NCI-H128 (cell line): ENCODE measurements around the gene EHD4.

Experiments used
- DNase-seq: peaks from one replicate; lab custom pipeline; 2025; ENCODE audit not compliant: unreplicated experiment; lab: John Stamatoyannopoulos, UW

Gene EHD4

DNA sequence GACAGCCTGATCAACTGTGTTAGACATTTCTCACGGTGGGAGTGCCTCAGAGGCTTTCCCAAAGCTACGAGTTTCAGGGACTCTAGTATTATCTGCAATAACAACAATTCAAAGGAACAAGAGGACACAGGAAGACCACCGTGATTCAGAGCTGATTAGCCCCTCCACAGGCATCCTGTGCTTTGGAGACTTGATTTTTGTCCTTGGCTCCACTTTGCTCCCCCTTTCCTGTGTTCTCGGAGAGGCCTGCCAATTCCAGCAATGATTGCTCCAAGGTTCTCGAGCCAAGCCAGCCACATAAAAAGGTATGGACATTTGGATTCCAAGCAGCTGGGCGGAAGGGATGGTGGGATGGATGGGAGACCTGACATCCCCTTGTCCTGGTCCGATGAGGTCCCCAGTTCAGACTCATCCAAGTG, 14.3 kb downstream of the EHD4 start:
- DNase-seq: no peak

DNA sequence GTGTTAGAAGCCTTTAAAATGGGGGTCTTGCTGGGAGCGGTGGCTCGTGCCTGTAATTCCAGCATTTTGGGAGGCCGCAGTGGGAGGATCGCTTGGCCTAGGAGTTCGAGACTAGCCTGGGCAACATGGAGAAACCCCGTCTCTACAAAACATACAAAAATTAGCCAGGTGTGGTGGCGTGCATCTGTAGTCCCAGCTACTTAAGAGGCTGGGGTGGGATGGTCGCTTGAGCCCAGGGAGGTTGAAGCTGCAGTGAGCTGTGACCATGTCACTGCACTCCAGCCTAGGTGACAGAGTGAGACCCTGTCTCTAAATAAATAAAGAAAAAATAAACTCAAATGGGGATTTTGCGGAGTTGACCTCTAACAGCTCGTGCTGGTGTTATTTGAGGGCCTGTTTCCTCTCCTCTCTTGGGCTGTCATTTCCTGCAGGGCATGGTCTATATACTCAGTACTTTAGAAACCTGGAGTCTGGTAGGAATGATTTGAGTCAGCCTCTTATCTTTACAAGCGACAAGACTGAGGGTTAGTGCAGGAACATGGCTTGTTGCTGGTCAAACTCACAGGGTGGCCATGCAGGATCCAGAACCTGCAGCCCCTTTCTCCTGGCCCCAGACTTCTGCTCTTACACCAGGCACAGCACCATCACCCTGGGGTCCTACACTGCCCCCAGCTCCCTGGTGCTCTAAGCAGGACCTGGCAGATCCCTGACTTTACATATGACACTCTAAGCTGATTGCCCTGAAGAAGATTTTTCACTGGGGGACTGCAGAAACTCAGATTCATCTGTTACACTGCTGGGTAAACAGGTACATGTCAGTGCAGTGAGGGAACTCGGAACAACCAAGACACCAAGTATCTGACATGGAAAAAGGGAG, 15.1 kb downstream of the EHD4 start:
- DNase-seq: no peak

DNA sequence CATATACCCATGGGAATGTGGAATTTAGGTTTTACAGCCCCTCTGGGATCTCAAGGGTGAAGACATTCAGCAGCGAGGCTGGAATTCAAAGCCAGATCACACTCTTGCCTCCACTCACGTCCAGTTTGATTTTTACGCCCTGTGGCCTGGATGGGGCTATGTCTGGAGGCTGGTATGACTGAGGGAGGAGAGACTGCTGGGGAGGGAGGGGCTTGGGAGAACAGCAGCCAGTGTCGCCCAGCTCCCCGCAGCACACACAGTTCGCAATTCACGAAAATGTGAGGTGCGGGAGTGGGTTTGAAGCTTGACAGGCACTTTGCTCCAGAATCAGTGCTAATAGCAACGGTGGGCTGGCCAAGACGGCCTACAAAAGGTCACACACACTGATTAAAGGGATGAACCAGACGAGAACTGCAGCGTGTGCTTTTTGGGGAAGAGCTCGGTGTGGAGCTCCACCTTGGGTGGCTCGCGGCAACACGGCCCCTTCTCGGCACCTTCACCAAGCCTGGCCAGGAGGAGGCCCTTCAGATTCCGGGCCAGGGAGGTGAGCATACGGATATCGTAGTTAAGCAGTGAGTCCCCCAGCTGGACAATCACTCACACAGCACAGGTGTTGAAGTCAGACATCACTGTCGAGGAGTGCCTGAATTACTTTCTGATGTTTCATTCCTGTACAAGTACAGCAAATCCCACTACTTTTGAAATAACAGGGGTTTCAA, 16.4 kb downstream of the EHD4 start:
- DNase-seq: no peak

DNA sequence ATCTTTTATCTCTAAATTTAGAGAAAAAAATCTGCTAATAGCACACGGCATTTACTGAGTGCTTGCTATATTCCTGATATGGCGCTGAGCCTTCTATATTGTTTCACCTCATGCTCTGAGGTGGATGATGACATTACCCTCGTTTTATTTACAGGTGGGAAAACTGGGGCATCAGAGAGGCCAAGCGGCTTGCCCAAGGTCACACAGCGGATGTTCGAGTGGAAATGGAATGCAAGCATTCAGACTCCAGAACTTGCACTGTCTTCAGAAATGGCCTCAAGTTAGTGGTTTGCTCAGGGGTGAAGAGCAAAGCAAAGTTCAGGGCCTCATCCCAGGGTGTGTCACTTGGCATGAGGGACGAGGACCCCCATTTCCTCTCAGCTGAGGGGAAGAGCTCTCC, 17.3 kb downstream of the EHD4 start:
- DNase-seq: no peak

DNA sequence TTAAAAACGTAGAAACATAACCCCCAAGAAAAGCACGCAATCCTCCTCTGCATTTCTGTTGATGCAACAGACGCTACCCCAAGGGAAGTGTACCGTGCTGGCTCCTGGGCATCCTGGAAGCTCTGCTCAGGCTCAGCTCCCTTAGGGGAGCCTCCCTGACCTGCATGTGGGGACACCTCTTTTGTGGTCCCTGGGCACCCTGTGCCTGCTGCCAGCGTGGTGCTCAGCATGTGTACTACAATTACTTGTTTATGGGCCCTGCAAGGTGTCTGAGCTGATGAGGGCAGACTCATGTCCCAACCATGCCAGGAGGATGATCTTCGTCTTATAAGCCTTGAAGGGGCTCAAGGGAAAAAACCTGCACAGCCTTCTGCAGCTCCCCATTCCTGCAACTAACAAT, 18.3 kb downstream of the EHD4 start:
- DNase-seq: no peak

DNA sequence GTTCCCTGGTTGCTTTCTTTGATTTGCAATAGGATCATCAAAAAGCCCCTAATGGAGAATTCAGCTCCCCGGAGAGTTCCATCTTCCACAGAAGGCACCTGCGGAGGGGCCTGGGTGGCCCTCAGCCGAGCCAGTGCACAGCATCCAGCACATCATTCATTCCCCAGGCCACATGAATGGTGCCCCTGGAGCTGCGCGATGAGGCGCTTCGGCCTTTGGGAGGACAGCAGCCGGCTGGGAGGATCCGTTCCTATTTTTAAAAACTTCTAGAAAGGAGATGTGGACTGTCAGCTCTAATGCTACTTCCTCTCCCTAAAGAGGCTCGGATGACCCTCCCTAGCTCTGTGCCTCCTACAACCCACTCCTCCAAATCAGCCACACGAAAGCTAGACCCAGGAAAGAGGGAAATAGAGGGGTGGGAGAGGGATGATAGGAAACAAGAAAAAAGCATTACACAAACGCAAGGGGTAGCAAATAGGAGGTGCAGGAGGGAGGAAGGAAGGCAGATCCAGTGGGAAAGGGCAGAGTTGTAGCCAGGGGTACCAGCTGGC, 20.3 kb downstream of the EHD4 start:
- no peak for DNase-seq

DNA sequence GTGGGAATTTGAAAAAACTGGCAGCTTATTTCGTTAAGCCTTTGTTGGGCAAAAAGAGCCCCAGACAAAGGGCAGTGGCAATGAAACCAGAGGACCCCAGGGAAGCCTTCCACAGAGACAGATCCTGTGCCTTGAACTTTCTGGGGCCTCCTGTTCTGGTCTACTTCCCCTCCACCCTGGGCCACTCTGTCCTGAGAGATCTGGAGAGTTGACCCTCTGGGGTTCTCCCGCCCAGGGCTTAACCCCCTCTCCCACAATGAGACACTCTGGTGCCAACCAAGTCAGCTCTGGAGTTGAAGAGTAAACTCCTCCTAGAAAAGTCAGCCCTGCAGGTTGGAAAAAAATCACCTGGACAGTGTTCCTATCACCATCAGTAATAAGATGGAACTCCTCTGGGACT, 20.8 kb downstream of the EHD4 start:
- no peak for DNase-seq

DNA sequence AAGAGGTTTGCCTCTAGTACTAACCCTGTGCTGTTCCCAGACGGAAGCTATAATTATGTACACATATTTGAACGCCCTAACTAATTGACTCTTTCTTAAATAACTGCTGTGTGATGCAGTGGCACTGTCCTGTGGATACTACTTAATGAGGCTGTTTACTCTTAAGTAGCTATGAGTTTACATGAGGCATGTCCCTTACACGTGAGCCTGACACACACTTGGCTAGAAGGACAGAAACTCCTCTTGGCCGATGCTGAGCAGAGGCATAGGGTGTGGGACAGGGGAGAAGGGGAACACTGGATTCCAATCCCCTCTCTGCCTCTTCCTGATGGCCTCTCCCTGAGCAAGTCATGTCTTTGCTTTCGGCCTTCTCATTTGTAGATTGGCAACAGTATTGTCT, 21.9 kb downstream of the EHD4 start:
- DNase-seq: no peak

DNA sequence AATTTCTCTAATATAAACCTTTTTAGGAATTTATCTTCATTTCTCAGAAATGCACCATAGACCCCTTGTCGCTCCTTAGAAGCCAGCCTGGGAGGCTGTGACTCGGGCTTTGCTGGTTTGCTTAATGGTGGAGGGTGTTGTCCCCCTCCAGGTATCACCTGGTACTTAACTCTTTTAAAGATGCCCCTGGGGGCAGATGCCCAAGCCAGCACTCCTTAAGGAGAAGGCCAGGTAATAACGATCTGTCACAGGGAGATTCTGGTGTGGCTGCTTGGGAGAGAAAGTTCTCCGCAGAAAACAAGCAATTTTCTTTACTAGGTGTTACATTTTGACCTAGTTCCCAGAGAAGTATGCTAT, 22.3 kb downstream of the EHD4 start:
- DNase-seq: no peak

DNA sequence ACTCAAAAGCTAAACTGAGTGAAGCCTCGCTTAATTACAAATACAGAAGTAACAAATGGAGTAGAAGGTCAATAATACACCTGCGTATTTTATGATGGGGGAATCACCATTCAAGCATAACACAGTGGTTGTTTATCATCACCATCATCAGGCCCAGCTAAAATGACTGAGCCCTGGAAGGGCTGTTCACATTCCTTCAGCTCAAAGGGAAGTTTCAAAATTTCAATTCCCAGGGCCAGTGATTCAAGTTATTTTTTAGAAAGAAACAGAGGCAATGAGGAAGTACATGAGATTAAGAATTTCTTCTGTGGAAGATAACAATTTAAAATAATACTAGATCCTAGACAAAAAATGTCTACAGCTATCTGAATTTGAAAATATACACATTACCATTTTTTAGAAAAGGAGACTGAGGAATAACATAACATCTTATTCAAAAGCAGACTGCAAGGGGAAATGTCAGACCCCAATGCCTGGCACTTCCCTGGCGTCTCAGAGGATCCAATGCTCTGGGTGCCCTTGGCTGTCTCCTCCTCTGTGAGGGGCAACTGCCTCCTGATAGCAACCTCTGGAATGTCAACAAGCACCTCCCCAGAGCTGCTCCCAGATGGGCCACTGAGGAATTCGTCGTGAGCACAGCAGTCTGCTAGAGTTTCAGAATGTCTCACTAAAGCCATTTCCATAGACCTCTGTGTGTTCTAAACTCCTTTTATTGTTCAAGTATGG, 22.8 kb downstream of the EHD4 start:
- DNase-seq: no peak

DNA sequence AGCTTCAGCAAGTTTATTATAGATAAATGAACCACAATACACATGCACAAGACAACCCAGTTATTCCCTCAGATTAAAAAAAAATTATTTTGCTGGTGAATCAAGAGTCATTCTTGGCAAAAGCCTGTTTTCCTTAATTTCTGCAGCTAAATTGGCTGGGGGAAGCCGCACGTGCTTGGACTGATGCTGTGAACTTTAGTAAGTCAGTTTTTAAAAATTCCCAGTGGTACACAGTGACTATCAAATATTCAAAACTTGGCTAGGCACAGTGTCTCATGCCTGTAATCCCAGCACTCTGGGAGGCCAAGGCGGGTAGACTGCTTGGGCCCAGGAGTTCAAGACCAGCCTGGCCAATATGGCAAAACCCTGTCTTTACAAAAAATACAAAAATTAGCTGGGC, 23.9 kb downstream of the EHD4 start:
- no peak for DNase-seq

DNA sequence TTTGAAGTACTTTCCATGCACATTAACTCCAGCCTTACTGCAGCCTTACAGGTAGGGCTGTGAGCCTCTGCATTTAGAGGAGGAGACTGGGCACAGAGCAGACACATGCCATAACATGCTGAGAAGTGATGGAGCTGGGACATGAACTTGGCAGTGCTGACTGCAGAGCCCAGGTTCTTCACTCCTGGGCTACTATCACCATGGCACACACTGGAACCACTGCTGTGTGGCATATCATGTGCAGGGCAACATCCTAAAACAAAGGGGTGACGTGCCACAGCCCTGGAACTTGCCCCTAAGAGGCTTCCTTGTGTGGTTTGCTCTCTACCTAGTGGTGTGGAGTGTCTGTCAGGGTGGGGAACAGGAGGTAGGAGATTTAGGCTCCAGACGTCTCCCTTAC, 25.4 kb downstream of the EHD4 start:
- no peak for DNase-seq

DNA sequence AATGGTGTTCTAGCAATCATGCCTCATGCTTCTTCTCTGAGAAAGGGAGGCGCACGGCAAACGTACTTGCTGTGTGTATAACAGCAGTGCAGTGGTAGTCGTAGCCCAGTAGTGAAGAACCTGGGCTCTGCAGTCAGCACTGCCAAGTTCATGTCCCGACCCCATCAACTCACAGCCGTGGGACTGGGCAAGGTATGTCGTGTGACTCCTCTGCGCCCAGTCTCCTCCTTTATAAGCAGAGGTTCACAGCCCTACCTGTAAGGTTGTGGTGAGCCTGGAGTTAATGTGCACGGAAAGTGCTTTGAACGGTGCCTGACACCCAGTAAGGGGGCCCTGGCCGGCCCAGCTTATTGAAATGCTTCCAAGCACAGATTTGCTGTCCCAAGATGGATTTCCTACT, 26.6 kb downstream of the EHD4 start:
- DNase-seq: no peak

DNA sequence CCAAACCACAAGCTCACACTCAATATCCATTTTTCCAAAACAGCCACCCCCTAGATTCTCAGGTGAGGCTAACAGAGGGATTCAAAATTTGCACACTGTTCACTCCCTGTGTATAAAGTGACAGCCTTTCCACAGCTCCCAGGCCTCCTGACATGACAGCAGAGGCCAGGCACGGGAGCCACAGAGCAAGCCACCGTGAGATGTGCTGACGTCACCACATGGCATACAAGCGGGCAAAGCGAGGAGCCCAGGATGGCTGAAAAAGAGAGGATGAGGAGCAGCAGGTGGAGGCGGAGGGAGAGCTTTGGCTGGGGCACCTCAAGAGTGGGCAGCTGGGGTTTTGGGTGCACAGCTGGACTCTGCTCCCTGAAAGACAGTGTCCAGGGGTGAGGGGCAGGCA, 27.1 kb downstream of the EHD4 start:
- no peak for DNase-seq

DNA sequence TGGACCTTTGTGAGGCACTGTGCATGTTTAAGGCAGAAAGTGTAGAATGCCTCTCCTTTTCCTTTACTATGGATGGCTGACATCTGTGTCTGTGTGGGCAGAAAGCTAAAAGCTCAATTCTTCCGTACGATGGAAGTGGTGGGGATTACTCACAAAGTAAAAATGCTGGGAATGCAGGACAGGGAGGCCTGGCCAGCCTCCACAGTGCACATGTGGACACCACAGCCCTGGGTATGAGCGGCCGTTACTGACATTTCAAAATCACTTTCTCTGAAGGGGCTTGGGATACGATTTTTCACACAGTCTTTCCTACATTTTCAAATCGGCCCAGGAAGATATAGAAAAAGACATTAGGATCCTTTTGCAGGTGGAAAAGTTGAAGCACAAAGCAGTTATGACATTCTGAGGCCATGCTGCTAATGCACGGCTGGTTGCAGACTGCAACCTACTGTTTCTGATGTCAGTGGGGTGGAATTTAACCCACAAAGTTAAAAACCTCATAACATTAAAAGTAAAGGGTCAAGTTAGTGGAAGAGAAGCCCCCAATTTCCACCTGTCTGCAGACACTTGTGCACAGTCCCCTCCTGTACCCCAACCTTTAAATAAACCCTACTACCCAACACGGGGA, 27.9 kb downstream of the EHD4 start:
- DNase-seq: no peak

DNA sequence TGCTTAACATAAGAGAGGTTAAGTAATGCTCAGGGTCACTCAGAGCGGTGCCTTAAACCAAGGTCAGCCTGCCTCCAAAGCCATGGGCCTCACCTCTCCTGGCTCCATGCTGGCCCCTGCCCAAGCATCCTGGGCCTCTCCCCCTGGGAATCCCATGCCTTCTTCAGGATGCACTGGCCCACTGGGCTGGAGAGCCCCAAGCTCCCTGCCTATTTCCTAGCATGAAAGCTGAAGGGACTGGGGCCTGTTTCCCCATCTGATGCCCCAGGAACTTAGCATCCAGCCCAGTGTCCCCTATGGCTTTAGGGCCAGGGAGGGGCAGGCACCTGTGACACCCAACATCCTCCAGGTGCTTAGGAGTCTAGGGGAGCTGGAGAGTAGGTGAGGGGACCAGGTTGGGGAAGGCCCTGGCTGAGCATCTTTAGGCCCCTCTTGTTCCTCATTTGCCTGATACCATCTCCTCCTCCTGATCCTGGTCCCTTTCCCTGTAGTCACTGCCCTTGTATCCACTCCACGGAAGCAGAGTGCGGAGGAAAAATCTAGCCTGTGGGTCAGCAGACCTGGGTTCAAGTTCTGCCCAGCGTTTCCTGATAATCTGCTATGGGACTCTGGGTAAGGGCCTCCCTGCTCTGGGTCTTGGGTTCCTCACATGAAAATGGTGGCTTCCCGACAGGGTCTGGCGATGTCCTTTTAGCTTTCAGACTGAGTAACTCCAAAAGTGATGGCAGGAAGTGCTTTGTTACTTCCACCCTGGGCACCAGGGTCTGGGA, 28.6 kb downstream of the EHD4 start:
- DNase-seq: no peak

DNA sequence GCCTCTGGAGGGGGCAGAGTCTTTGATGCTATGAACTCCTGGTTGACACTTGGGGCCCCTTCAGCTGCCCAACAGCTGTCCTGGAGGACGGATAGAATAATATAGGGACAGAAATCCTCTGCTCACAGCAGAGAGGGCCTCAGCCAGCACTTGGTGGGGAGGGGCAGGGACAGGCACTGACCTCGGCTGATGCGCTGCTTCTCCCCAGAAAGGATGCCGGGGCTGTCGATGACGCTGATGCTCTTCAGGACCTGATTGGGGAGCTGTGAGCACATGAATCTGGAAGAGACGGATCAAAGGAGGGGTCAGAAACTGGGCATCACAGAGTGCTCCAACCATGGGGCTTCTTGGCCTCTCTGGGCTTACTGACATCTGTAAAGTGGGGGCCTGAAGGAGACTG, 29.5 kb downstream of the EHD4 start:
- no peak for DNase-seq

DNA sequence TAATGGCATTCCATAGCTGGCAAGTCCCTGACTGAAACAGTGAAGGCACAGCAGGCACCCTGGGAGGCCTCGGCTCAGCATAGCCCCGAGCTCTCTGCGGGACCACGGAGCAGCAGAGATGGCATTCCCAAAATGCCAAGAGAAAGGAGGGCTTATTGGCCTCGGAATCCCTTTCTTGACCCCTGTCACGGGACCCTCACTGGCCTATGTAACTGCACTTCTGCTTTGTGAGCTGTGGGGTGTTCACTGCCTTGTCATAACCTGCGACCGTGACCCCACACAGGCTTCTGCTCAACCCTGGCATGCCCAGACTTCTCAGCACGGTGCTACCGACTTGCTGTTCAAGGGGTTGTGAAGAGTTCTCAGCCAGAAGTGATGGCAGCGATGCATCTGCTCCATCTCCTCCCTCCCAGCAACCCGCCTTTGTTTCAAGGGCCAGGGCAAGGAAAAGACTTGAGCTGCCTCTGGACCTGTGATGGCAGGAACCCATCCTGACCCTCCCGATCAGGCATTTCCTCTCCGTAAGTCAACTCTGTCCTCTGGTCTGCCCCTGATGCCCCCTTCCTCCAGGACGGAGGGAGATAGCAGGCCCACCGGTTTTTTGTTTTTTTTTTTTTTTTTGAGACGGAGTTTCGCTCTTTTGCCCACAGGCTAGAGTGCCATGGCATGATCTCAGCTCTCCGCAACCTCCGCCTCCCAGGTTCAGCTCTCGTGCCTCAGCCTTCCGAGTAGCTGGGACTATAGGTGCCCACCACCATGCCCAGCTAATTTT, 30.5 kb downstream of the EHD4 start:
- no peak for DNase-seq

DNA sequence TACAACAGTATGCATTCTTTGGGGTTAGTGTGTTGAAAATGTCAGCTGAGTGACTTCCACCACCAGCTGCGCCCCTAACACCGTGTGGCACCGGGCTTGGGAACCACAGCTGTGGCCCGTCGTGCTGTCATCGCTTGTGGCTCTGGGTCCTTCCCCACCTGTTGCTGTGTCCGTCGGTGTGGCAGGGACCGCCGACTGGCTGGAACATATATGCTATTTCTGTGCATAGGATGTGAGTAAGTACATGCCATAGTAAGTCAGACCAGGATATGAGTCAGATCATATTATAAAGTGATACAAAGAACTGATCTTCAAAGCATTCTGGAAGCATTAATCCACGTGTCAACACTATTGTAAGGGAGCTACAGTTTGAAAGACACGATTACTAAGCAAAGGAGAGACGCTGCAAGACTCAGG, 31.9 kb downstream of the EHD4 start:
- no peak for DNase-seq

DNA sequence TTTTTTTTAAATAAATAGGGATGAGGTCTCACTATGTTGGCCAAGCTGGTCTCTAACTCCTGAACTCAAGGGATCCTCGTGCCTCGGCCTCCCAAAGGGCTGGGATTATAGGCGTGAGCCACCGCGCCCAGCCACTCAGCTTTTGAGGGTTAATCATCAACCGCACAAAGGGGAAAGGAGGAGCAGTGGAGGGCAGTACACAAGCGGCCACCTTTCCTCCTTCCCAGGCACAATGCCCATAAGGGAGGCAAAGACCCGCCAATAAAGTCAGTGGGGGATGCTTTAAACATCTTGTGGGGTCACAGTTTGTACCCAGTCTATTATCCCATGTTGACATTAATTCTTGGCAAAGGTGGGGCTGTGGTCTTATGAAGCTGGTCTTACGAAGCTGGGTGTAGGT, 32.4 kb downstream of the EHD4 start:
- no peak for DNase-seq
